SK-N-SH (cell line): ENCODE measurements around the gene ADAMTS2.

ENCODE experiments used
- EZH2phosphoT487 ChIP-seq: fragments of 200-600 bp; sonication (generic); IDR thresholded peaks from 2 replicates; pipeline ENCODE4 v1.6.1; 2017; ENCODE audit warnings: low read depth, mixed run types, mild to moderate bottlenecking, antibody characterized with exemption, moderate library complexity, borderline replicate concordance
- SMC3 ChIP-seq: IDR thresholded peaks from 2 replicates; pipeline ENCODE4 v1.6.1; 2012; ENCODE audit warnings: low read depth, low read length, improper control_type of control experiment
- USF1 ChIP-seq: IDR thresholded peaks from 2 replicates; pipeline ENCODE4 v1.4.0; 2012; ENCODE audit warnings: low read depth, borderline replicate concordance

DNA sequence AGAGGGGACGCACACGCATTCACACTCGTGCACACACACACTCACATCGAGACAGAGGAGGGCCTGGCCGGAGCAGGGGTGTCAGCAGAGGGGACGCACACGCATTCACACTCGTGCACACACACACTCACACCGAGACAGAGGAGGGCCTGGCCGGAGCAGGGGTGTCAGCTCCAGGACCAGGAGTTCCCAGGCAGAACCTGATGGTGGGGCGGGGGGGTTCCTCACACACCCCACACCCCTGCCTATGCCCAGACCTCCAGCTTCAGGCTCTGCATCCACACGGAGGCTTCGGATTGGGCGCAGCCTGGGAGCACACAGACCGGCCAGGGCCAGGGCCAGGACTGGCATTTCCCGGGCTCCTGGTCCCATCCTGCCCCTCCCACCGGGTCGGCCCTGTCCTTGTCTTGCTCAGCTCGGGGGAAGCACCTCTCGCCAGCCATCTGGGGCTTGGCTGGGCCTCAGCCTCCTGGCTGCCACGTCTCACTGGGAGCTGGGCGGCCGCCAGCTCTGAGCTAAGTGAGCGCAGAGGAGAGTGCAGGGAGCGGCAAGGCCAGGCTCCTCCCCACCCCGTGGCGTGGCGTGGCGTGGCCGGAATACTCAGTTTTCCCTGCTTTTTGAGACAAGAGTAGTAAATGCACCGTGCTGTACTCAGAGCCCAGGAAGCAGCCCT lies 31.3 kb downstream of the ADAMTS2 start:
- TF ChIP-seq SMC3: no peak
- TF ChIP-seq USF1: no peak
- no peak for TF ChIP-seq EZH2phosphoT487
